DMS153 treated with DMSO at 0.1 percent for 48 hours (cell line): ENCODE results near the gene AMHR2.
"Not testable (repeated sequence)": the region's sequence is repeated elsewhere in the genome, so short reads cannot be mapped to it uniquely, and the experiment has no call there.

ENCODE experiments used
- DNase-seq: peaks from one replicate; lab custom pipeline; 2025; ENCODE audit not compliant: unreplicated experiment; lab: John Stamatoyannopoulos, UW

The AMHR2 gene

GRCh38 chr12:53414756-53415417 lies 8.8 kb upstream of the AMHR2 start:
- DNase-seq = no peak

GRCh38 chr12:53415752-53416389 lies 7.8 kb upstream of the AMHR2 start:
- DNase-seq = not testable (repeated sequence)

GRCh38 chr12:53417291-53417816 lies 6.3 kb upstream of the AMHR2 start:
- not testable (repeated sequence) for DNase-seq

- DNase-seq = no peak
These were observed 5.4 kb upstream of the AMHR2 start for GRCh38 chr12:53418221-53418620.

DNA sequence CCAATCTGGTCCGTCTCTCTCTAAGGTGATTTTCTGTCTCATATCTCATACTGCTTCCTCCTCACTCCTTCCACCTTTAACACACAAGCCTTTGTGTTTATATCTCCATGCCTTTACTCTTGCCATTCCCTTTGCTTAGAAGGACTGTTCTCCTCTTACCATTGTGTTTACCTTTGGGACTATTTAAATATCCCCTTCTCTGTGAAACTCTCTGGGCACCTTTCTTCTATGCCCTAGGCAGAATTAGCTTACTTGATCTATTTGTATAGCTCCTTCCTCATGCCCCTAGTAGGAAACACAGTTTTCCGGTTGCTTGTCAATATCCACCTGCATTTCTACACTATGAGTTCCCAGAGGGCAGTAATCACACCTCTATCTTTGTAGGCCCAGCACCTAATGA lies 3.9 kb upstream of the AMHR2 start:
- no peak for DNase-seq

DNA sequence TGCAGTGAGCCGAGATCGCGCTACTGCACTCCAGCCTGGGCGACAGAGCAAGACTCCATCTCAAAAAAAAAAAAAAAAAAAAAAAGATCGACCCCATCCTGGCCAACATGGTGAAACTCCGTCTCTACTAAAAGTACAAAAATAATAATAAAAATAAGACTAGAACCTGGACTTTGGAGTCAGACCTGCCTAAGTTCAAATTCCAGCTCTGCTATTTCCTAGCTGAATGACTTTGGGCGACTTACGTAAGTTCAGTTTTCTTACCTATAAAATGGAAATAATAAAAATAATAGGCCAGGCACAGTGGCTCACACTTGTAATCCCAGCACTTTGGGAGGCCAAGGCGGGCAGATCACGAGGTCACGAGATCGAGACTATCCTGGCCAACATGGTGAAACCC lies 1.4 kb upstream of the AMHR2 start:
- not testable (repeated sequence) for DNase-seq

GRCh38 chr12:53424626-53425514 lies 1.2 kb downstream of the AMHR2 start:
- DNase-seq = no peak

GRCh38 chr12:53425515-53426150 lies 2.0 kb downstream of the AMHR2 start:
- no peak for DNase-seq

- no peak for DNase-seq
These were observed 4.4 kb downstream of the AMHR2 start for GRCh38 chr12:53427905-53428594.

DNA sequence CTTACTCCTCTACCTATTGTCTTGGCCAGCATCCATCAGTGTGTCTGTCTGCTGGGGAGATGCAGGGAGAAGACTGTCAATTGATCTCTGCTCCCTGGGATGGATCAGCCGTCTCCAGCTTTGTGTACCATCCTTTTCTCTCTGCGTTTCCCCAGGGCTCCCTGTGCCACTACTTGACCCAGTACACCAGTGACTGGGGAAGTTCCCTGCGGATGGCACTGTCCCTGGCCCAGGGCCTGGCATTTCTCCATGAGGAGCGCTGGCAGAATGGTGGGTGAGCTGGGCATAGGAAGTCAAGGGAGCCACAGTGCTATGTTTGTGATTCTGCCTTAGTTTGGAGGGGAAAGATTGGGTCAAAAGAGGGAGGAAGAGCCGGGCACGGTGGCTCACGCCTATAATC lies 5.1 kb downstream of the AMHR2 start:
- no peak for DNase-seq

- no peak for DNase-seq
These were observed 6.5 kb downstream of the AMHR2 start for GRCh38 chr12:53430116-53430515.

DNA sequence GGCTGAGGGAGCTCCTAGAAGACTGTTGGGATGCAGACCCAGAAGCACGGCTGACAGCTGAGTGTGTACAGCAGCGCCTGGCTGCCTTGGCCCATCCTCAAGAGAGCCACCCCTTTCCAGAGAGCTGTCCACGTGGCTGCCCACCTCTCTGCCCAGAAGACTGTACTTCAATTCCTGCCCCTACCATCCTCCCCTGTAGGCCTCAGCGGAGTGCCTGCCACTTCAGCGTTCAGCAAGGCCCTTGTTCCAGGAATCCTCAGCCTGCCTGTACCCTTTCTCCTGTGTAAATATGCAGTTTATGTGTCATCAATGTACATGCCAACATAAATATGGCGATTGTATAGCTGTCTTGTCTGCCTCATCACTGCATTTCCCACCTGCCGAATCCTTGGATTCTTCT lies 7.5 kb downstream of the AMHR2 start:
- DNase-seq = no peak

GRCh38 chr12:53435326-53435725 lies 11.7 kb downstream of the AMHR2 start:
- DNase-seq = not testable (repeated sequence)

GRCh38 chr12:53439582-53439981 lies 15.9 kb downstream of the AMHR2 start:
- not testable (repeated sequence) for DNase-seq

GRCh38 chr12:53441040-53441833 lies 17.6 kb downstream of the AMHR2 start, which contains the start of gene PRR13:
Gene PRR13, plus strand, starts transcription at chr12:53441734. Its CDS starts 981 bp downstream, at chr12:53442715.
- peak; percentile 99 for DNase-seq

GRCh38 chr12:53443955-53444354 lies 20.3 kb downstream of the AMHR2 start:
- no peak for DNase-seq

- DNase-seq = not testable (repeated sequence)
These were observed 21.1 kb downstream of the AMHR2 start for GRCh38 chr12:53444593-53445325.

DNA sequence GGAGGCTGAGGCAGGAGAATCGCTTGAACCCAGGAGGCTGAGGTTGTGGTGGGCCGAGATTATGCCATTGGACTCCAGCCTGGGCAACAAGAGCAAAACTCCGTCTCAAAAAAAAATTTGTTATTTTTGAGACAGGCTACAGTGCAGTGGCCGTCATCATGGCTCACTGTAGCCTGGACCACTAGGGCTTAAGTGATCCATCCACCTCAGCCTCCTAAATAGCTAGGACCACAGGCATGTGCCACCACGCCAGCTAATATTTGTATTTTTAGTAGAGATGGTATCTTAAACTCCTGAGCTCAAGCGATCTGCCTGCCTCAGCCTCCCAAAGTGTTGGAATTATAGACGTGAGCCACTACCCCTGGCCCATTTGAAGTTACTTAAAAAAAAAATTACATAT lies 27.3 kb downstream of the AMHR2 start:
- DNase-seq = no peak

DNA sequence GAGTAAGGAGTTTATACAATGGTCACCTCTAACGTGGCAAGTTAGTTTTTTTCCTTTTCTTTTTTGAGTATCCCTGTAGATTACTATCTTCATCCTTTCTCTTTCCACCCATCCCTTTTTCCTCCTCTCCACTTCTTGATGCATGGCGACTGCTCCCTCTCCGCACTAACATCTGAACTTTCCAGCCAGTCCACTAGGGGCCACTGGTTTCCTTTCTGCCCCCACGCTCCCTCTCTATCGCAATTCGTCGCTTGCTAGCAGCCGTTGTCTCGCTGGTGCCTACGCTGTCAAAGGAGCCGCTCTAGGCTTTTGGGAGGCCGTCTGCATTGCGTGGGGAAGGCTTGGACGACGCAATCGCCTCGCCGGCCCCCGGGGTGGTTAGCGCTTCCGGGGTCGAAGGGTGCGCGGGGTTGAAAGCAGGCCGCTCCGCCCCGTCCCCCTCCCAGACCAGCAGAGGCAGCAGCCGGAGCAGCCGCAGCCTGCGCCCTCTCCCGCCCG lies 28.1 kb downstream of the AMHR2 start, which contains the start of gene PCBP2:
TSS of gene PCBP2 (plus strand) at position 442 of the 498 bp plus-strand sequence. CDS start 2,699 bp downstream, outside the sequence.
- DNase-seq = peak; percentile 98
